ENCODE results near the gene ZBED2. TPM values are rescaled to one million over a fixed set of nuclear protein-coding genes. Genes with fewer than 3 reads are reported as not detected.
"Not testable (repeated sequence)": the region's sequence is repeated elsewhere in the genome, so short reads cannot be mapped to it uniquely, and the experiment has no call there.

The ZBED2 gene
- polyA plus RNA-seq, 1 donor from 2014 or later: 6.7 TPM

GRCh38 chr3:111577113-111577512 is 18.0 kb downstream of the ZBED2 start:
- H3K4me1 Mint-ChIP-seq: peaks cover 6 to 8% (median 6%) of the 10 kb centered on the region in 3 donors
- no peak overlapping the region for H3K27ac Mint-ChIP-seq
- no peaks in the 10 kb centered on the region for H3K9me3 Mint-ChIP-seq
- H3K36me3 Mint-ChIP-seq: peaks cover 3% of the 10 kb centered on the region
- no peak overlapping the region for H3K4me3 Mint-ChIP-seq
- H3K27me3 Mint-ChIP-seq: no peaks in the 10 kb centered on the region

DNA sequence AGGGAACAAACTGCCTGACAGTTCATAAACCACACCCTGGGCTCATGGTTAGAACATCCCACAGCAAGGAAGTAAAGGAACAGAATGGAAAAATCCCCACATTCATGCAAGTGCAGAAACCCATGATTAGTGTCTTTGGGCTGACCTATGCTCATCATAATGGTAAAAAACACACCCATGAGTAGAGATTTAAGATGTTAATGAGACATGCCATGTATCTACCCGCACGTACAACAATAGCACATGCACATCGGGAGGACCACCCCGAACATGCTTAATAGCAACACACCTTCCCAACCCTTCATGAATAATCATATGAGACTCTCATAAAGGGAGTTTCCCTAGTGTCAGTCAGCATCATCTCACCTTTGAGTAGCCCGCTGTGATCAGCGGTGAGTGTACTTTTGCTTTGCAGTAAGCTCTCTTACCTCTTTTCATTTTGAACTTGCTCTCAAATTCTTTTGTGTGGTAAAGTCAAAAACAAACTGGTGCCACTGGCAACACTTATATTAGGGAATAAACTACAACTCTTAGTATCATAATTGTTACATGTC is 23.2 kb downstream of the ZBED2 start:
- Mint-ChIP-seq H3K27ac (no peak overlapping the region), H3K27me3 (no peaks in the 10 kb centered on the region), H3K4me3 (no peak overlapping the region), H3K9me3 (no peaks in the 10 kb centered on the region), H3K4me1 (no peaks in the 10 kb centered on the region), H3K36me3 (peaks cover 4% of the 10 kb centered on the region)

DNA sequence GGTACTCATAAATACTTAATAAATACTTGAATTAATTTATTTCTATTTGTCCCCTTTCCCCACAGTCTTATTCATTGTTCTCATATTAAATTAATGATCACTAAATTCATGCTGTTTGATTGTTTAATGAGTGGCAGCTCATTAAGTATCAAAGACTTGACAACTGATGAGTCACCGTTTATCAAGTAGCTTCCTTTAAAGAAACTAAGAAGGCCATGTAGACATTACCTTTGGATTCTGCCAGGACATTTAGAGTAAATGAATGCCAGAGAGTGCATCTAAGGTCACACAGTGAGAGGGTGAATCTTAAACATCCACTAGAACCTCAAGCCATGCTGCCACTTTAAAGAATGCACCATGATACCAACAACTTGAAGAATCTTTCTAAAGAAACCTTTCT is 23.9 kb downstream of the ZBED2 start:
- Mint-ChIP-seq H3K4me1 (no peaks in the 10 kb centered on the region), H3K27me3 (no peaks in the 10 kb centered on the region), H3K9me3 (no peaks in the 10 kb centered on the region), H3K4me3 (no peak overlapping the region), H3K36me3 (peaks cover 4% of the 10 kb centered on the region), H3K27ac (no peak overlapping the region)

DNA sequence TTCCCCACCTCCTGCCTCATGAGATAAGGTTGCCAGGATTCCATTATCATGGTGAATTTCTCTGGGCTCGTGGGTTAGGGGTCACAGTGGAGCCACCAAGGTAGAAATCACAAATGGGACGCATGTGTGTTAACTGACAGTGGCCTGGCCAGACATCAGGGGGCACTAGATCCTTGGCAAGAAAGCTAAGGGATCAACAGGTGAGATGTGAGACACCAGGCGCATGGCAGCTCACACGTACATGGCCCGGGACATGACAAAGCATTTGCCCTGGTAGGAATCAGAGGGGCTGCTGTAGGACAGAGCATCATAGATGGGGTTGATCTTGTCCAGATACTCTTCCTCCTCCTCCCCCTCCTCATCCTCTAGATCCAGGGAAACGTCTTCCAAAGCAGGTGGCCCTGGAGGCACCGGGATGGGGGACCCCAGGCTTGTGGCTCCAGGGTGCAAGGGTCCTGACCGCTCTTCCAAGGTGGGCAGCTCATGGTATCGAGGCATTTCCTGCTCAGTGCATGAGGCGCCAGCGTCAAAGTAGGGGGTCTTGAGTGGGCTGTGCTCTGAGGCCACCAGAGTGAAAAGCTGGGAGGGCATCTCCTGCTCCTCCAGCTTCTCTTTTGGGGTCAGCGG is 24.6 kb downstream of the ZBED2 start:
- peaks cover 0 to 2% (median 0%) of the 10 kb centered on the region in 3 donors for H3K4me1 Mint-ChIP-seq
- no peaks in the 10 kb centered on the region for H3K27me3 Mint-ChIP-seq
- peaks cover 4% of the 10 kb centered on the region for H3K36me3 Mint-ChIP-seq
- no peaks in the 10 kb centered on the region for H3K9me3 Mint-ChIP-seq
- no peak overlapping the region for H3K4me3 Mint-ChIP-seq
- no peak overlapping the region for H3K27ac Mint-ChIP-seq

DNA sequence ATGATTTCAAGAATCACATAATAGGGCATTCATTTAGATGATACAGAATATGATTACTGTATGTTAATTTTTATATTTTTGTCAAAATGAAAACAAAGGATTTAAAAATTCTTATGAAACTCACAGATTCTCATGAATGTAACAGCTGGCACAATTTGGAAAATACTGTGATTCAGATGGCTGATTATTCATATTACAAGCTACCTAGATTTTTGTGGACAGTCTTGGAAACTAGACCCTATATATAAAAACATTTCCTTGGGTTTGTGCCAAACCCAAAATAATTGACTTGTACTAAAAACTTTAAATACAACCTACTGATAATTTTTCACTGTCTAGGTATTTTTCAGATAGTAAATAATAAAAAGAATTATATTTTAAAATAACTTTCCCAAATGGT is 26.2 kb downstream of the ZBED2 start:
- no peaks in the 10 kb centered on the region for H3K9me3 Mint-ChIP-seq
- H3K4me1 Mint-ChIP-seq: peaks cover 0 to 3% (median 0%) of the 10 kb centered on the region in 3 donors
- H3K27ac Mint-ChIP-seq: no peak overlapping the region
- H3K36me3 Mint-ChIP-seq: peaks cover 4% of the 10 kb centered on the region
- H3K27me3 Mint-ChIP-seq: no peaks in the 10 kb centered on the region
- H3K4me3 Mint-ChIP-seq: no peak overlapping the region

- Mint-ChIP-seq H3K36me3 (peaks cover 2% of the 10 kb centered on the region), H3K4me3 (no peak overlapping the region), H3K9me3 (no peaks in the 10 kb centered on the region), H3K27me3 (no peaks in the 10 kb centered on the region), H3K4me1 (peaks cover 0 to 3% (median 0%) of the 10 kb centered on the region in 3 donors), H3K27ac (no peak overlapping the region)
These were observed 26.8 kb downstream of the ZBED2 start for GRCh38 chr3:111568355-111568754.

DNA sequence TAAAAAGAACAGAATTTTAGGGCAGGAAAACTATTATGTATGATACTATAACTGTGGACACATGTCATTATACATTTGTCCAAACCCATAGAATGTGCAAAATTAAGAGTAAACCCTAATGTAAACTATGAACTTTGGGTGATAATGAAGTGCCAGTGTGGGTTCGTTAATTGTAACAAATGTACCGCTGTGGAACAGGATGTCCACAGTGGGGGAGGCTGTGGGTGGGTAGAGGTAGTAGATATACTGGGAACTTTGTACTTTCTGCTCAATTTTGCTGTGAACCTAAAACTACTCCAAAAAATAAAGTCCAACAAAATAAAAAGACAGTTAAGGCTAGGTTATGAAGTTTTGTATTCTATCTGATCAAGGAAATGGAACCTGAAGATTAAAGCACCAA is 28.3 kb downstream of the ZBED2 start:
- Mint-ChIP-seq H3K27ac (peak overlapping the region in 1 of 3 donors; percentile 42), H3K27me3 (no peaks in the 10 kb centered on the region), H3K4me1 (peaks cover 0 to 3% (median 0%) of the 10 kb centered on the region in 3 donors), H3K9me3 (no peaks in the 10 kb centered on the region), H3K4me3 (no peak overlapping the region), H3K36me3 (peaks cover 2% of the 10 kb centered on the region)

GRCh38 chr3:111561902-111562301 is 33.2 kb downstream of the ZBED2 start:
- H3K27ac Mint-ChIP-seq, H3K27me3 Mint-ChIP-seq, H3K4me1 Mint-ChIP-seq, H3K36me3 Mint-ChIP-seq, H3K9me3 Mint-ChIP-seq, H3K4me3 Mint-ChIP-seq: not testable (repeated sequence)

GRCh38 chr3:111548756-111549155 is 46.4 kb downstream of the ZBED2 start:
- no peaks in the 10 kb centered on the region for H3K9me3 Mint-ChIP-seq
- no peak overlapping the region for H3K4me3 Mint-ChIP-seq
- H3K27me3 Mint-ChIP-seq: no peaks in the 10 kb centered on the region
- peaks cover 2% of the 10 kb centered on the region for H3K36me3 Mint-ChIP-seq
- no peak overlapping the region for H3K27ac Mint-ChIP-seq
- H3K4me1 Mint-ChIP-seq: peaks cover 17 to 35% (median 28%) of the 10 kb centered on the region in 3 donors

DNA sequence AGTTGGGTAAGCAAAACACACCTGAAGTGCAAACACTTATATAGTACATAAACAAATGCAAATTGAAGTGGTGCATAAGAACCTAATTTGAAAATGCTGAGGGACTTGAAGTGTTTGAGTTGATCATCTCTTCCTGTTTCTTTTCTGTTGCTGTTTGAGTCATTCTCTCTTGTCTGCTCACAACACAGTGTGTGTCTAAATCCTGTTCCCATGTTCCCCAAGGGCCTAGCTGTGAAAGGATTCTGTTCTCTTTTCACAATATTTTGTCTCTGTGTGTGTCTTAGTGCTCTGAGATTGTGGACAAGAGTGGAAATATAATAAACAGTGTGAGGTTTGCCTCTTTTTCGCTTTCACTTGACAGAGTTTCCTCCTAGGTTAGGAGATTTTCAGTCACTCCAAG is 47.1 kb downstream of the ZBED2 start:
- Mint-ChIP-seq H3K4me3 (peak overlapping the region in 1 of 4 donors; percentile 85), H3K27me3 (no peaks in the 10 kb centered on the region), H3K4me1 (peaks cover 20 to 40% (median 30%) of the 10 kb centered on the region in 3 donors), H3K9me3 (no peaks in the 10 kb centered on the region), H3K27ac (no peak overlapping the region), H3K36me3 (peaks cover 2% of the 10 kb centered on the region)

DNA sequence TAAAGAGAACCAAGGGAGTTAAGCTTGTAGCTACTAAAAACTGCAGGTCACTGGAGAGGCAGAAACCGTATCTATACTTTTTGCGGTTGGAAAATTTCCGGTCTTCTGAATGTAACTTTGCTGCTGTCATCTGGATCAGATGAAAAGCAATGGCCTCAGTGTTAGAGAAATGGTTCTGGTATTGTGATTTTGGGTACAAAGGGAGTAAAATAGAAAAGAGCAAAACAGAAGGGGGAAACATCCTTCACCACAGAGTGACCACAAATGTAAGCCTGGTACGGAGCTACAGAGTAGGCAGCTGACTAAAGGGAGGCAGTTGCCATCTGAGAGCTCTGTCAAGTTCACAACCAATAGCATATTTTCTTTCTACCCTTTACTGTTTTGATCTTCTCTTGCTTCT is 47.5 kb downstream of the ZBED2 start:
- no peaks in the 10 kb centered on the region for H3K9me3 Mint-ChIP-seq
- H3K27me3 Mint-ChIP-seq: no peaks in the 10 kb centered on the region
- H3K27ac Mint-ChIP-seq: no peak overlapping the region
- H3K4me3 Mint-ChIP-seq: peak overlapping the region in 1 of 4 donors; percentile 85
- peaks cover 21 to 42% (median 34%) of the 10 kb centered on the region in 3 donors for H3K4me1 Mint-ChIP-seq
- peaks cover 2% of the 10 kb centered on the region for H3K36me3 Mint-ChIP-seq

- peaks cover 3% of the 10 kb centered on the region for H3K36me3 Mint-ChIP-seq
- peak overlapping the region in 1 of 3 donors; percentile 89 for H3K27ac Mint-ChIP-seq
- no peaks in the 10 kb centered on the region for H3K27me3 Mint-ChIP-seq
- peaks cover 20 to 51% (median 39%) of the 10 kb centered on the region in 3 donors for H3K4me1 Mint-ChIP-seq
- no peaks in the 10 kb centered on the region for H3K9me3 Mint-ChIP-seq
- peak overlapping the region in 1 of 4 donors; percentile 8 for H3K4me3 Mint-ChIP-seq
These were observed 49.8 kb downstream of the ZBED2 start for GRCh38 chr3:111545349-111545748.

Other genes starting within 250 kb of the ZBED2 start
- gene CD96, start 53.1 kb downstream of the ZBED2 start, polyA plus RNA-seq: 84.7 TPM
- 1.1 TPM for gene PLCXD2, start 79.3 kb upstream of the ZBED2 start, polyA plus RNA-seq

Measured in IgD-negative memory B cell (primary cell).